Measurements from ENCODE around the gene DBH. TPM values are rescaled to one million over a fixed set of nuclear protein-coding genes. Genes with fewer than 3 reads are reported as not detected.

The DBH gene
- total RNA-seq, 1 donor from 2014 or later, result not detected

DNA sequence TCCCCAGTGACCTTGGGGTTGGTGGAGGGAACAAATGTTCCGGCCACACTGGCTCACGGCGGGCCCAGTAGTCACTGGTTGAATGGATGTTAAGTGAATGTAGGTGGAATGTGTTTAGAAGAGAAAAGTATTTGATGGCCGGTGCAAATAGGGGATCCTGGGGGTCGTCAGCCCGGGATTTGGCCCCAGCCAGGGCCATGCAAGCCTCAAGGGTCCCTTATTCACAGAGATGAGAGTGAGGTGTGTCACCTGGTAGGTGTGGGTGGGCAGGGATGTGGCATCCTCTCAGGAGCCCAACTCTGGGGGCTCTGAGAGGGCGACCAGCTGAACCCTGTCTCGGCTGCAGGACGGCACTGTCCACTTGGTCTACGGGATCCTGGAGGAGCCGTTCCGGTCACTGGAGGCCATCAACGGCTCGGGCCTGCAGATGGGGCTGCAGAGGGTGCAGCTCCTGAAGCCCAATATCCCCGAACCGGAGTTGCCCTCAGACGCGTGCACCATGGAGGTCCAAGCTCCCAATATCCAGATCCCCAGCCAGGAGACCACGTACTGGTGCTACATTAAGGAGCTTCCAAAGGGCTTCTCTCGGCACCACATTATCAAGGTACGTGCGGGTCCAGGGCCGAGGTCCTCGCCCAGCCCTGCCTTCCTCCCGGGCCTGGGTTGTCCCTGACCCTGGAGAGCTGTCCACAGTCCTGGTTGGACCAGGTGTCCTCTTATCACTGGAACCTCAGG, 5.9 kb downstream of the DBH start:
- no peak for DNase-seq (ENCODE audit: extremely low spot score, unreplicated experiment)
- Mint-ChIP-seq H3K36me3 (ENCODE audit: unreplicated experiment) (no peaks in the 10 kb centered on the region), H3K27me3 (ENCODE audit: unreplicated experiment) (peaks cover 54% of the 10 kb centered on the region), H3K4me1 (ENCODE audit: unreplicated experiment) (no peaks in the 10 kb centered on the region), H3K4me3 (ENCODE audit: unreplicated experiment) (no peak overlapping the region), H3K27ac (ENCODE audit: unreplicated experiment) (no peak overlapping the region), H3K9me3 (ENCODE audit: unreplicated experiment) (no peaks in the 10 kb centered on the region)
- TF ChIP-seq, protein P1, sequence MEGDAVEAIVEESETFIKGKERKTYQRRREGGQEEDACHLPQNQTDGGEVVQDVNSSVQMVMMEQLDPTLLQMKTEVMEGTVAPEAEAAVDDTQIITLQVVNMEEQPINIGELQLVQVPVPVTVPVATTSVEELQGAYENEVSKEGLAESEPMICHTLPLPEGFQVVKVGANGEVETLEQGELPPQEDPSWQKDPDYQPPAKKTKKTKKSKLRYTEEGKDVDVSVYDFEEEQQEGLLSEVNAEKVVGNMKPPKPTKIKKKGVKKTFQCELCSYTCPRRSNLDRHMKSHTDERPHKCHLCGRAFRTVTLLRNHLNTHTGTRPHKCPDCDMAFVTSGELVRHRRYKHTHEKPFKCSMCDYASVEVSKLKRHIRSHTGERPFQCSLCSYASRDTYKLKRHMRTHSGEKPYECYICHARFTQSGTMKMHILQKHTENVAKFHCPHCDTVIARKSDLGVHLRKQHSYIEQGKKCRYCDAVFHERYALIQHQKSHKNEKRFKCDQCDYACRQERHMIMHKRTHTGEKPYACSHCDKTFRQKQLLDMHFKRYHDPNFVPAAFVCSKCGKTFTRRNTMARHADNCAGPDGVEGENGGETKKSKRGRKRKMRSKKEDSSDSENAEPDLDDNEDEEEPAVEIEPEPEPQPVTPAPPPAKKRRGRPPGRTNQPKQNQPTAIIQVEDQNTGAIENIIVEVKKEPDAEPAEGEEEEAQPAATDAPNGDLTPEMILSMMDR (IDR thresholded peaks at IDR 0.05), result no peak

DNA sequence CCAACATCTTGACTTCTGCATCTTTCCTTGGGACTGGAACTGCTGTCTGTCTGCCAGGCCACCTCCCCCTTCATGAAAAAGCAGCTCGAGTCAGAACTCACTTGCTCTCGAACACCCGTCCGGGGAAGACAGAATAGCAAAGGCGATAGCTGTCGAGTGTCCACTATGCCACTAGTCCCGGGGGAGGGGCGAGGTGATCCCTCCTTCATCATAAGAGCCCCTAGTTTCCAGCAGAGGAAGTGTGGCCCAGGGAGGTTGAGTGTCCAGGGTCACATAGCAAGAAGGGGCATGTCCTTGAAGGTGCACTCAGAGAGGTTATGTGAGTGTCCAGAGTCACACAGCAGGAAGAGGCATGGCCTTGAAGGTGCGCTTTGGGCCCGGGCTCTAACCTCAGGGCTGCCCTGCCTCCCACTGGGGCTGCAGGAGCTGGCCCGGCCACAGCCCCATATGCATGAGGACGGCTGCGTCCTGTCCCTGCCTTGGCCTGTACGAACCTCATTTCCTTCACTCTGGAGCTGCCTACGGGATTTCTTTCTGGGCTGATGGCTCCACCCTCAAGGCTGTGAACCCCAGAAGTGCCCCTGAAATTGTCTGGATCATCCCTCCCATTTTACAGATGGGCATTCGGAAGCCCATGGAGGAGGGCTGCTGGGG, 6.7 kb downstream of the DBH start:
- Mint-ChIP-seq H3K4me1 (ENCODE audit: unreplicated experiment) (no peaks in the 10 kb centered on the region), H3K36me3 (ENCODE audit: unreplicated experiment) (no peaks in the 10 kb centered on the region), H3K9me3 (ENCODE audit: unreplicated experiment) (no peaks in the 10 kb centered on the region), H3K27me3 (ENCODE audit: unreplicated experiment) (peaks cover 56% of the 10 kb centered on the region), H3K4me3 (ENCODE audit: unreplicated experiment) (no peak overlapping the region), H3K27ac (ENCODE audit: unreplicated experiment) (no peak overlapping the region)
- TF ChIP-seq, protein P1 (IDR thresholded peaks at IDR 0.05), result no peak
- no peak for DNase-seq (ENCODE audit: extremely low spot score, unreplicated experiment)

DNA sequence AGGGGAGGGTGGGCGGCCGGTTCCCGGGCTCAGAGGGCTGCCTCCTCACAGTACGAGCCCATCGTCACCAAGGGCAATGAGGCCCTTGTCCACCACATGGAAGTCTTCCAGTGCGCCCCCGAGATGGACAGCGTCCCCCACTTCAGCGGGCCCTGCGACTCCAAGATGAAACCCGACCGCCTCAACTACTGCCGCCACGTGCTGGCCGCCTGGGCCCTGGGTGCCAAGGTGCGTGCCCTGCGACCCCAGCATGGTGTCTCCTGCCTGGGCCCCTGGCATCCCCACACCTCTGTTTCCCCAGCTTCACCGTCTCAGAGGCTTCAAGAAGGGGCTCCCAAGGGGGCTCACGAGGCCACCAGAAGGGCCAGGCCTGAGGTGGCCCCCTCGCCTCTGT, 7.2 kb downstream of the DBH start:
- TF ChIP-seq, protein P1 (IDR thresholded peaks at IDR 0.05), result no peak
- peaks cover 56% of the 10 kb centered on the region for H3K27me3 Mint-ChIP-seq (ENCODE audit: unreplicated experiment)
- no peaks in the 10 kb centered on the region for H3K9me3 Mint-ChIP-seq (ENCODE audit: unreplicated experiment)
- no peaks in the 10 kb centered on the region for H3K4me1 Mint-ChIP-seq (ENCODE audit: unreplicated experiment)
- H3K27ac Mint-ChIP-seq (ENCODE audit: unreplicated experiment), result no peak overlapping the region
- no peak for DNase-seq (ENCODE audit: extremely low spot score, unreplicated experiment)
- no peak overlapping the region for H3K4me3 Mint-ChIP-seq (ENCODE audit: unreplicated experiment)
- H3K36me3 Mint-ChIP-seq (ENCODE audit: unreplicated experiment), result no peaks in the 10 kb centered on the region

DNA sequence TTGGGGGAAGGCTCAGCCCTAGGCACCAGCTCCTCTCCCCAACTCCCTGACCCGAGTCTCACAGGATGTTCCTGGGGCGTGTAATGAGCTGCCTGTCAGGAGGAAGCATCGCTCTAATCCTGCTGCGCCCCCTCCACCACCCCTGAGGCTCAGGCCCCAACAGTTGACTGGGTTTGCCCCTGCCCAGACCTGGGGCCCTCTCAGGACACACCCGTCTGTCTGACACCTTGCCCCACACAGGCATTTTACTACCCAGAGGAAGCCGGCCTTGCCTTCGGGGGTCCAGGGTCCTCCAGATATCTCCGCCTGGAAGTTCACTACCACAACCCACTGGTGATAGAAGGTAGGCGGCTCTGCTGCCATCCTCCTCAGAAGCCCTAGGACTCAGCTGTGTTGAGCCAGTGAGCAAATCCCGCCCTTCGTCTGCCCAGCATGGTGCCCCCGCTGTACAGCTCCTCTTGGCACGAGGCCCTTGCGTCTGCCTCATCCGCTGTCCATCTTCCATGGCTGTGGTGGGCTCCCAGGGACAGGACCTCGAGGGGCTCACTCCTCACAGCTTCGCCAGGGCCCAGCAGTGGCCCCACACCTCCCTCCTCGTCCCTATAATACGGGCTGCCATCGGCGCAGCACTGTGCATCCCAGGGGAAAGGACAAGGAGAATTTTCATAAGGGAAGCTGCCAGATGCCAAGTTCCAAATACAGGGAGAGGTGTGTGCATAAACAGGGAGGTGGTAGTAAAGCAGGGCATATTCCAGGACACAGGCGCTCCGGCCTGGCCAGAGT, 8.0 kb downstream of the DBH start:
- H3K27ac Mint-ChIP-seq (ENCODE audit: unreplicated experiment), result no peak overlapping the region
- H3K36me3 Mint-ChIP-seq (ENCODE audit: unreplicated experiment), result no peaks in the 10 kb centered on the region
- no peaks in the 10 kb centered on the region for H3K9me3 Mint-ChIP-seq (ENCODE audit: unreplicated experiment)
- DNase-seq (ENCODE audit: extremely low spot score, unreplicated experiment), result no peak
- no peaks in the 10 kb centered on the region for H3K4me1 Mint-ChIP-seq (ENCODE audit: unreplicated experiment)
- H3K27me3 Mint-ChIP-seq (ENCODE audit: unreplicated experiment), result peaks cover 60% of the 10 kb centered on the region
- TF ChIP-seq, protein P1 (IDR thresholded peaks at IDR 0.05), result no peak
- H3K4me3 Mint-ChIP-seq (ENCODE audit: unreplicated experiment), result no peak overlapping the region
